Prostate gland (tissue), 2 donors: ENCODE measurements around the gene EDEM3.

Experiments
- POLR2AphosphoS5 ChIP-seq: sonication (generic); formaldehyde crosslinking; IDR thresholded peaks from one replicate; pipeline ENCODE4 v1.6.1; 2017; ENCODE audit warnings: antibody characterized with exemption
- TF ChIP-seq, protein P1 (sequence below), 4 experiments: fragments of 200-600 bp in 2 of 4; fragments of 450-650 bp in 2 of 4; sonication (generic) in 2 of 4; IDR thresholded peaks; 1 replicate in 3 of 4; 2 replicates in 1 of 4; pipeline ENCODE4 v1.5.1; 2016 to 2019; ENCODE audit warnings: antibody characterized with exemption in 4 of 4, mild to moderate bottlenecking in 2 of 4, moderate library complexity in 2 of 4

DNA sequence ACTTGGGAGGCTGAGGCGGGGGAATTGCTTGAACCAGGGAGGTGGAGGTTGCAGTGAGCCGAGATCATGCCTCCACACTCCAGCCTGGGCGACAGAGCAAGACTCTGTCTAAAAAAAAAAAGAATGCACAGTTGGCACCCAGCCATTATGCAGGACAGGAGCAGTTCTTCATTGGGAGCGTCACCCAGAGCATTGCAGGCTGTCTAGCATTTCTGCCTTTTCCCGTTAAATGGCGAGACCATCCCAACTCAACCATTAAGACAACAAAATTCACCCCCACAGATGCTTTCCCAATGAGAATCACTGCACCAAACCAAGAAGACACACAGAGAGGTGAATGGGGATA lies 105.8 kb downstream of the EDEM3 start:
- TF ChIP-seq, protein P1, sequence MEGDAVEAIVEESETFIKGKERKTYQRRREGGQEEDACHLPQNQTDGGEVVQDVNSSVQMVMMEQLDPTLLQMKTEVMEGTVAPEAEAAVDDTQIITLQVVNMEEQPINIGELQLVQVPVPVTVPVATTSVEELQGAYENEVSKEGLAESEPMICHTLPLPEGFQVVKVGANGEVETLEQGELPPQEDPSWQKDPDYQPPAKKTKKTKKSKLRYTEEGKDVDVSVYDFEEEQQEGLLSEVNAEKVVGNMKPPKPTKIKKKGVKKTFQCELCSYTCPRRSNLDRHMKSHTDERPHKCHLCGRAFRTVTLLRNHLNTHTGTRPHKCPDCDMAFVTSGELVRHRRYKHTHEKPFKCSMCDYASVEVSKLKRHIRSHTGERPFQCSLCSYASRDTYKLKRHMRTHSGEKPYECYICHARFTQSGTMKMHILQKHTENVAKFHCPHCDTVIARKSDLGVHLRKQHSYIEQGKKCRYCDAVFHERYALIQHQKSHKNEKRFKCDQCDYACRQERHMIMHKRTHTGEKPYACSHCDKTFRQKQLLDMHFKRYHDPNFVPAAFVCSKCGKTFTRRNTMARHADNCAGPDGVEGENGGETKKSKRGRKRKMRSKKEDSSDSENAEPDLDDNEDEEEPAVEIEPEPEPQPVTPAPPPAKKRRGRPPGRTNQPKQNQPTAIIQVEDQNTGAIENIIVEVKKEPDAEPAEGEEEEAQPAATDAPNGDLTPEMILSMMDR (IDR thresholded peaks at IDR 0.05), result no peak
- no peak for TF ChIP-seq POLR2AphosphoS5
